Fibroblast of skin of right quadriceps (primary cell): ENCODE measurements around the gene ARHGEF17.
"Not testable (repeated sequence)": the region's sequence is repeated elsewhere in the genome, so short reads cannot be mapped to it uniquely, and the experiment has no call there.

ENCODE experiments used
- DNase-seq: peaks from one replicate; pipeline ENCODE4 v3.0.0-alpha.2; 2013

Gene ARHGEF17

GRCh38 chr11:73274191-73274590, 33.9 kb upstream of the ARHGEF17 start:
- not testable (repeated sequence) for DNase-seq

GRCh38 chr11:73274722-73275380, 33.2 kb upstream of the ARHGEF17 start:
- no peak for DNase-seq

DNA sequence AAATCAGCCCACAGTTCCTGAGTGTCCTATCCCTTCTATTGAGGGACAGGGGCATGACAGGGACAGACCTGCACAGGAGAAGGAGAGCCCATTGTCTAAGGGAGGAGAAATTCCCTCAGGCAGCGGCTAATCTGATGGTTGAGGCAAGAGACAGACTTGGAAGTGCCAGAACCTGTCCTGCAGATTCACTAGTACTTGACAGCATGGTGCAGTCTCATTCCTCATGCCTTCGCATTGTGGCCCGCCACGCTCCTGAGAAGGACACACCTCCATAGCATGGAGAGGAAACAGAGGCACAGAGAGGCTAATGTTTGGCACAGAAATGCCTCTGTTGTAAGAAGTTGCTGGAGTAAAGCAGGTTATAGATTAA, 32.7 kb upstream of the ARHGEF17 start:
- DNase-seq = no peak

- DNase-seq = no peak
These were observed 30.6 kb upstream of the ARHGEF17 start for GRCh38 chr11:73277467-73277866.

GRCh38 chr11:73280626-73281025, 27.4 kb upstream of the ARHGEF17 start:
- DNase-seq = no peak

GRCh38 chr11:73281201-73281741, 26.8 kb upstream of the ARHGEF17 start:
- DNase-seq = no peak

DNA sequence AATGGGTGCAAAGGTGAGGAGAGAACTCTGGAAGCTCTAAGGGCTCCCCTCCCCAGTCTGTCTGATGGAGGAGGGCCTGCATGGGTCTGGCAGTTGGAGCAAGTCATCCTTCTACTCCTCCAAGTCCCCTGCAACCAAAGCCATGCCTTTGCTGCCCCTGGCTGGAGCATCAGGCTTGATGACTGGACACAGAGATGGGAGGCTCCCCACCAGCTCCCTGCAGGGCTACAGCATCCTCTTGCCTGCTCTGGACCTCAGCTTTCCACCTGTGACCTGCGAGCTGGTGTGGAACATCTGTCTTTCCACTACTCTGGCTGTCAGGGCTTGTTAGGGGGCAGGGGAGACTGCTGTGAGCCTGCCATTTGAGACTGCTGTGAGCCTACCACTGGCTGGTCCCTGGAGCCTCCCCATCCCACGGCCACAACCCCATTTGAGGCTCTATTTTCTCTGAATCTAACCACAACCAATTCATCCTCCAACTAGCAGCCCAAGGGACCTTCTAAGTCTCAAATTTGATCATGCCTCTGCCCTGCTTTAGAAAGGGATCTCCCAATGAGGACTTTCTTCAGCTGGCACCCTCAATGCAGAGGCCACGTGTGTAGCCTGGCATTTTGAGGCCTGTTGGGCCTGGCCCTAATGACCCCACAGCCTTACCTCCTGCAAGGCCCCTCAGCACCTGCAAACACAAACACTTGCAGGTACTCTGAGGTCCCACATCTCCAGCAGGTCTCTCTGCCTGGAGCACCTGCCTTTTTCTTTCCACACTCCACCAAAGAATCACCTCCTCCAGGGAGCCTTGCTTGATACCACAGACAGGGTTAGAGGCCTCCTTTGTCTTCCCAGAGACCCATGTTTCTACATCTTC, 26.0 kb upstream of the ARHGEF17 start:
- no peak for DNase-seq

- DNase-seq = no peak
These were observed 24.6 kb upstream of the ARHGEF17 start for GRCh38 chr11:73283276-73284000.

DNA sequence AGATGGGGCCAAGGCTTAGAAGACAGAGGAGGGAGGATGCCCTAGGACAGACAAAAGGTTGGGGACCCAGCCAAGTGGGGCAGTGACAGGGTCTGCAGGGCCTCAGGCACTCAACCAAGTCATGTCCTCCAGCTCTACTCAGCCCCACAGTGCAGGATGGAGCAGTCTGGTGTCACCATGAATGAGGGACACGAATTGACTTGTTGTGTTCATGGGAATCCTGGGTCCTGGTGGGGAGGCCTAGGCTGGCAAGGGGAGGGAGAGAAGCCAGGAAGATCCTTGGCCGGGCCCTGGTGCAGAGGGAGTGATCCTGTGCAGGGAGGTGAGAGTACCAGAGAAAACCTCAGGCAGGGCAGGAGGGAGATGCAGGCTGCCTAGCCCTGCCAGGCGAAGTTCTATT, 24.0 kb upstream of the ARHGEF17 start:
- DNase-seq = no peak

GRCh38 chr11:73285721-73286120, 22.4 kb upstream of the ARHGEF17 start:
- DNase-seq = no peak

DNA sequence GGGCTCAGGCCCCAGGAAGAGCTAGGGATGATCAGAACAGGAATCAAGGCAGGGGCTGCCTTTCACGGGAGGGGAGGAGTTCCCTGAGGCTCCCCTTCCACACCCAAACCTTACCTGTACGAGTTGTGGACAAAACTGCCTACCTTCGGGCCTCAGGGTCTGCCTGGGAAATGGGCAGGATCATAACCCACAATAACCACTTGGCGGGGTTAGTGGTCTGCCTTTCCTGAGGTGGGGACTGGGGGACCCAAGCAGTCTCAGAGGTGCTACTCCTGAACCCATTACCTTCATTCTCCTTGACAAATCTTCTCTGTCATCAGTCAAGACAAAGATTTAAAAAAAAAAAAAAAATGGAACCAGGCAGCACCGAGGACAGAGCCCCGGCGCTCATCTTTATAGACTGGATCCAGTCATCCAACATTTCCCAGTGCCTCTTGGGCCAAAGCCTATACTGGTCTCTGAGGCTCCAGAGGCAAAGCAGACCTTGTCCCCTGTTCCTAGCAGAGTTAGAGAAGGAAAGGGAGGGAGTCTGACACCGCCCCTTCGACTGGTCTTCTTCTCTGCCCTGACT, 21.8 kb upstream of the ARHGEF17 start:
- DNase-seq = no peak

DNA sequence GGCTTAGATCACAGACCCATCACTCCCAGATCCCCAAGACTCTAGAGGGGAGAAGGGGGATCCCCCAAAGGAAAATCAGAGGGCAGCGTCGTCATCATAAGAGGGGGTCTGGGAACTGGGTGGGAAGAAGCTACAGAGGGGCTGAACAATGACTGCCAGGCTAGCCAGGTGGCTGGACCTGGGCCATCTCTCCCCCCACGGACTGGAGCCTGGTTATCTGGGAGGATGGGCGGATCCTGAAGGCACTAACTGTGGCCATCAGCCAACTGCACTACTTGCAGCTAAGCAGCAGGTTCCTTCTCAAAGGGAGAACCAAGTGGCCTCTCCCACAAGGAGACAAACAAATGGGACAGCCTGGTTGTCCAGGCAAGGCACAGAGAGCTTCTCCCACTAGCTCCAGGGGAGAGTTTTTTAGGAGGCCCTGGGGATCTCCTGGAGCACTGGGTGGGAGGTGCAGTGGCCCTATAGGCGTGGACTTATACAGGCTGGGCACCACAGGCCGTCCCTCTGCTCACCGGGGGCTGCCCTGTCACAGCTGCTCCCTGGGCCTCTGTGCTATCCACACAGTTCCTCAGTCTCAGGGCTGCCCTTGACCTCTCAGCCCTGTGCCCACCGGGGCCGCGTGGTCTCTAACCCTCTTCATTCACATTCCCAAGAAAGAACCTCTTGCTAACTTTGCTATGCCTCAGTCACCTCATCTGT, 20.5 kb upstream of the ARHGEF17 start:
- no peak for DNase-seq

DNA sequence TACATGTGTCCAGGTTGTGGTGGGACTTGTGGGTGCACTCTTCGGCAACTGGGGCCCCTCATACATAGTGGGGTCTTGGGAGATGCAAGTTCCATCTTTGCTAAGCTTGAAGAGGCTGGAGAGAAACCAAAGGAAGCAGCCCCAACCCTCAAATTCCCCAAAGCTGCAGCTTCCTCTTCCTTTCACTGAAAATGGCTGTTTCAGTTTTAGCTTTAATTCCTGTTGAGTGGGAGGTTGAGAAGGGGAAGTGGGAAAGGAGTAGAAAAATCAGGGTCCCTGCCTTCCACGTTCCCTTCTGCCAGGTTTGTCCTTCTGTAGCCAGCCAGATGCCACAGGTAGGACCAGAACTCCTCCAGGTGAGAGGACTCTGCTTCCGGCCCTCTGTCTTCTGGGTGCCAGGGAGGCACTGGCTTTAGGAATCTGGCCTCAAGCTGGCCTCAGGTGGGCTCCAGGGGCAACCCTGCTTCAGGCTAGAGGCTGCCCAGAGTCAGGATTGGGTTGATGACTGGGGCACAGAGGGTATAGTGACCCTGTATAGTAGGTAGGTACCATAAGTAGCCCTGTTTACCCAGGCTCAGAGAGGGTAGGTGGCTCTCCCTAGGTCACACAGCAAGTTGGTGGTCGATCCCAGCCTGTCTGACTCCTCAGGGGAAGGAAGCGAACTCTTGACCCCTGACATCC, 19.7 kb upstream of the ARHGEF17 start:
- no peak for DNase-seq

- DNase-seq = peak; percentile 71
These were observed 19.0 kb upstream of the ARHGEF17 start for GRCh38 chr11:73288873-73289707.

DNA sequence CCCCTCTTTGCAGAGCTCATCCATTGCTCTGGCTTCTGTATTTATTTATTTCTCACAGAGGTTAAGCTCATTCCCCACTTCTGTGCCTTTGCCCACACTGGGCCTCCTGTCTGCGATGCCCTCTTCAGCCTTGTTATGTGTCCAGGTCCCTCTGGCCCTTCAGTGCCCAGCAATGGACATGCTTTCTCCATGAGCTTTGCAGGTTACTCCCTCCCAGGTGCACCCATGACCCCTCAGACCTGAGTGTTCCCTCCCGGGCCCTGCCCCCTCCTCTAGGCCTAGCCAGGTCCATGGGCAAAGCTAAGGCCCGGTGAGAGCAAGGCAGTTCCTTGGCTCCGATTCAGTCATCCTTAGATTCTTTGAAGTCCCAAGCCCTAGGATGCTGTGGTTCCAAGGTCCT, 17.5 kb upstream of the ARHGEF17 start:
- no peak for DNase-seq

DNA sequence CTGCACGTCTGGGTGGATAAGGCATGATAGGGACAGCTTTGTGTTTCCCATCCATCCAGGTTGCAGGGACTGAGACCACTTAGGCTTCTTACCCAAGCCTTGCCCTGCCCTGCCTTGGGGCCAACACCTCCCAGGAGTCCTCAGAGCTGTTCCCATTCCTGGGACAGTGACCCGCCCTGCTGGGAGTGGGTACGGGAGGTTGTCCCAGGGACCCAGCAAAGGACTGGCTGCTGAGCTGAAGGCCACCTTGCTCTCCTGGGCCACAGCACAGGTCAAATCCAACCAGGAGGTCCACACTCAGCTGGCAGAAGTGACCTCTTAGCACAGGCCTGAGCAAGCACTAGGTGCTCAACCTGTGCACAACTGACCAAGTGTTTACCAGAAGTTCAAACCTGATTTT, 16.9 kb upstream of the ARHGEF17 start:
- DNase-seq = no peak

GRCh38 chr11:73291781-73292524, 16.1 kb upstream of the ARHGEF17 start:
- no peak for DNase-seq

- DNase-seq = peak; percentile 47
These were observed 15.6 kb upstream of the ARHGEF17 start for GRCh38 chr11:73292525-73292894.

DNA sequence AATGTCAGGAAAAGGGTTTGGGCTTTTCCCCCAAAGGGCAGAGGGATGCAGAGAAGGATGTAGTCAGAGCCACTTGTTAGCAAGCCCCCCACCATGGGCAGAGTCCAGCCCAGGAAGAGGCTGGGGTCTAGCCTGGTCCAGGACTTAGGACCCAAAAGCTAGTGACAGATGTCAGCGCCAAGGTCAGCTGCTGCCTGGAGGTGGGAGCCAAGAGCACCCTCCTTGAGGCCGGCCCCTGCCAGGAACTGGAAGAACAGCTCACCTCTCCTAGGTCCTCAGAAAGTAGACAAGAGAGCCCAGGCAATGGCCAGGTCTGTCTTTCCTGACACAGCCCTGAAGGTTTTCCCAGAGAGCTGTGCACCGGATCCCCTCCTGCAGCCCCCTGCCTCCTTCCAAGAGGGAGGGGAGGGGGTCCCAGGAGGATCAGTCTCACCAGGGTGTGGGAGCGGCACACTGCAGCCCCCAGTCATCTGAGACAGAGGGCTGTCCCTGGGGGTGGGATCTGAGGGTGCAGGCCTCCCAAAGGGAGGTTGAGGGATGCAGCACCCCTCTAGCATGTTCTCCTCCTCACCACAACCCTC, 14.6 kb upstream of the ARHGEF17 start:
- no peak for DNase-seq

- no peak for DNase-seq
These were observed 13.5 kb upstream of the ARHGEF17 start for GRCh38 chr11:73294604-73295003.
